ENCODE data around the gene BMP10. TPM values are rescaled to one million over a fixed set of nuclear protein-coding genes. Genes with fewer than 3 reads are reported as not detected.
A peak's percentile ranks its signal among the peaks of the same experiment; 100 is the strongest.

Gene BMP10
- polyA plus RNA-seq, 3 donors from 2014 or later: not detected

- H3K36me3 Mint-ChIP-seq: no peaks in the 10 kb centered on the region
- no peak overlapping the region for H3K4me3 Mint-ChIP-seq
- no peak for DNase-seq
- peaks cover 0 to 13% (median 4%) of the 10 kb centered on the region in 3 donors for H3K27me3 Mint-ChIP-seq (ENCODE audit: low read depth in 3 of 3)
- H3K4me1 Mint-ChIP-seq: no peaks in the 10 kb centered on the region
- no peaks in the 10 kb centered on the region for H3K9me3 Mint-ChIP-seq
- no peak overlapping the region for H3K27ac Mint-ChIP-seq
Observed at GRCh38 chr2:68879296-68879695, 8.1 kb upstream of the BMP10 start.

- no peaks in the 10 kb centered on the region for H3K36me3 Mint-ChIP-seq
- H3K27ac Mint-ChIP-seq: no peak overlapping the region
- DNase-seq: no peak
- peaks cover 0 to 13% (median 4%) of the 10 kb centered on the region in 3 donors for H3K27me3 Mint-ChIP-seq (ENCODE audit: low read depth in 3 of 3)
- H3K4me3 Mint-ChIP-seq: no peak overlapping the region
- H3K9me3 Mint-ChIP-seq: no peaks in the 10 kb centered on the region
- H3K4me1 Mint-ChIP-seq: no peaks in the 10 kb centered on the region
Observed at GRCh38 chr2:68878753-68879152, 7.6 kb upstream of the BMP10 start.

GRCh38 chr2:68878071-68878711, 7.0 kb upstream of the BMP10 start:
- no peak for DNase-seq
- H3K4me3 Mint-ChIP-seq: no peak overlapping the region
- no peak overlapping the region for H3K27ac Mint-ChIP-seq
- no peaks in the 10 kb centered on the region for H3K9me3 Mint-ChIP-seq
- peaks cover 2 to 13% (median 5%) of the 10 kb centered on the region in 3 donors for H3K27me3 Mint-ChIP-seq (ENCODE audit: low read depth in 3 of 3)
- H3K4me1 Mint-ChIP-seq: no peaks in the 10 kb centered on the region
- no peaks in the 10 kb centered on the region for H3K36me3 Mint-ChIP-seq

- Mint-ChIP-seq H3K9me3 (no peaks in the 10 kb centered on the region), H3K36me3 (no peaks in the 10 kb centered on the region), H3K27me3 (ENCODE audit: low read depth in 3 of 3) (peaks cover 2 to 13% (median 6%) of the 10 kb centered on the region in 3 donors), H3K4me1 (no peaks in the 10 kb centered on the region), H3K27ac (no peak overlapping the region), H3K4me3 (no peak overlapping the region)
- no peak for DNase-seq
Observed at GRCh38 chr2:68877079-68877772, 6.0 kb upstream of the BMP10 start.

- no peak overlapping the region for H3K27ac Mint-ChIP-seq
- DNase-seq: no peak
Observed at GRCh38 chr2:68870215-68870614, 982 bp downstream of the BMP10 start.

GRCh38 chr2:68865108-68865507, 6.1 kb downstream of the BMP10 start:
- Mint-ChIP-seq H3K4me3 (no peak overlapping the region), H3K9me3 (no peaks in the 10 kb centered on the region), H3K27me3 (ENCODE audit: low read depth in 3 of 3) (no peaks in the 10 kb centered on the region), H3K27ac (no peak overlapping the region), H3K4me1 (no peaks in the 10 kb centered on the region), H3K36me3 (no peaks in the 10 kb centered on the region)
- no peak for DNase-seq

More at GRCh38 chr2:68870215-68870614, 982 bp downstream of the BMP10 start:
- no peaks in the 10 kb centered on the region for H3K36me3 Mint-ChIP-seq
- H3K9me3 Mint-ChIP-seq: no peaks in the 10 kb centered on the region
- peaks cover 0 to 2% (median 2%) of the 10 kb centered on the region in 3 donors for H3K27me3 Mint-ChIP-seq (ENCODE audit: low read depth in 3 of 3)
- no peaks in the 10 kb centered on the region for H3K4me1 Mint-ChIP-seq
- no peak overlapping the region for H3K4me3 Mint-ChIP-seq

GRCh38 chr2:68863996-68864395, 7.2 kb downstream of the BMP10 start:
- H3K4me1 Mint-ChIP-seq: peaks cover 0 to 6% of the 10 kb centered on the region in 2 donors
- no peak for DNase-seq
- no peak overlapping the region for H3K27ac Mint-ChIP-seq
- no peaks in the 10 kb centered on the region for H3K9me3 Mint-ChIP-seq
- H3K36me3 Mint-ChIP-seq: no peaks in the 10 kb centered on the region
- no peak overlapping the region for H3K4me3 Mint-ChIP-seq
- H3K27me3 Mint-ChIP-seq (ENCODE audit: low read depth in 3 of 3): no peaks in the 10 kb centered on the region

GRCh38 chr2:68862889-68863288, 8.3 kb downstream of the BMP10 start:
- no peaks in the 10 kb centered on the region for H3K9me3 Mint-ChIP-seq
- no peak overlapping the region for H3K4me3 Mint-ChIP-seq
- no peak for DNase-seq
- no peak overlapping the region for H3K27ac Mint-ChIP-seq
- peaks cover 0 to 6% of the 10 kb centered on the region in 2 donors for H3K4me1 Mint-ChIP-seq
- no peaks in the 10 kb centered on the region for H3K36me3 Mint-ChIP-seq
- no peaks in the 10 kb centered on the region for H3K27me3 Mint-ChIP-seq (ENCODE audit: low read depth in 3 of 3)

- DNase-seq: no peak
- H3K36me3 Mint-ChIP-seq: no peaks in the 10 kb centered on the region
- no peak overlapping the region for H3K27ac Mint-ChIP-seq
- no peak overlapping the region for H3K4me3 Mint-ChIP-seq
- peaks cover 0 to 6% of the 10 kb centered on the region in 2 donors for H3K4me1 Mint-ChIP-seq
- no peaks in the 10 kb centered on the region for H3K9me3 Mint-ChIP-seq
- H3K27me3 Mint-ChIP-seq (ENCODE audit: low read depth in 3 of 3): peaks cover 0 to 2% (median 0%) of the 10 kb centered on the region in 3 donors
Observed at GRCh38 chr2:68861330-68861729, 9.9 kb downstream of the BMP10 start.

GRCh38 chr2:68860111-68860510, 11.1 kb downstream of the BMP10 start:
- no peaks in the 10 kb centered on the region for H3K9me3 Mint-ChIP-seq

GRCh38 chr2:68857855-68858456, 13.2 kb downstream of the BMP10 start:
- Mint-ChIP-seq H3K27me3 (ENCODE audit: low read depth in 3 of 3) (peaks cover 0 to 6% (median 1%) of the 10 kb centered on the region in 3 donors), H3K27ac (no peak overlapping the region), H3K4me3 (no peak overlapping the region), H3K4me1 (peaks cover 0 to 6% of the 10 kb centered on the region in 2 donors), H3K36me3 (no peaks in the 10 kb centered on the region), H3K9me3 (no peaks in the 10 kb centered on the region)
- no peak for DNase-seq

More at GRCh38 chr2:68860111-68860510, 11.1 kb downstream of the BMP10 start:
- peaks cover 0 to 2% (median 0%) of the 10 kb centered on the region in 3 donors for H3K27me3 Mint-ChIP-seq (ENCODE audit: low read depth in 3 of 3)
- H3K4me1 Mint-ChIP-seq: peaks cover 0 to 6% of the 10 kb centered on the region in 2 donors
- H3K4me3 Mint-ChIP-seq: peak overlapping the region in 1 of 5 donors; percentile 9
- no peaks in the 10 kb centered on the region for H3K36me3 Mint-ChIP-seq
- H3K27ac Mint-ChIP-seq: no peak overlapping the region
- DNase-seq: no peak

GRCh38 chr2:68857202-68857845, 13.9 kb downstream of the BMP10 start:
- H3K4me1 Mint-ChIP-seq: peaks cover 0 to 6% of the 10 kb centered on the region in 2 donors
- no peaks in the 10 kb centered on the region for H3K36me3 Mint-ChIP-seq
- H3K9me3 Mint-ChIP-seq: no peaks in the 10 kb centered on the region
- no peak for DNase-seq
- peaks cover 0 to 6% (median 1%) of the 10 kb centered on the region in 3 donors for H3K27me3 Mint-ChIP-seq (ENCODE audit: low read depth in 3 of 3)
- H3K4me3 Mint-ChIP-seq: no peak overlapping the region
- no peak overlapping the region for H3K27ac Mint-ChIP-seq

GRCh38 chr2:68855550-68855949, 15.6 kb downstream of the BMP10 start:
- Mint-ChIP-seq H3K9me3 (no peaks in the 10 kb centered on the region), H3K27me3 (ENCODE audit: low read depth in 3 of 3) (peaks cover 0 to 12% (median 4%) of the 10 kb centered on the region in 3 donors), H3K27ac (no peak overlapping the region), H3K4me1 (peaks cover 0 to 6% of the 10 kb centered on the region in 2 donors), H3K36me3 (no peaks in the 10 kb centered on the region), H3K4me3 (no peak overlapping the region)
- no peak for DNase-seq

- Mint-ChIP-seq H3K4me3 (no peak overlapping the region), H3K4me1 (peaks cover 0 to 3% of the 10 kb centered on the region in 2 donors), H3K9me3 (no peaks in the 10 kb centered on the region), H3K36me3 (no peaks in the 10 kb centered on the region), H3K27me3 (ENCODE audit: low read depth in 3 of 3) (peaks cover 0 to 12% (median 4%) of the 10 kb centered on the region in 3 donors), H3K27ac (no peak overlapping the region)
- no peak for DNase-seq
Observed at GRCh38 chr2:68854476-68854875, 16.7 kb downstream of the BMP10 start.

All from immature natural killer cell (primary cell).